ENCODE measurements around the gene PIK3CD.
"Not testable (repeated sequence)": the region's sequence is repeated elsewhere in the genome, so short reads cannot be mapped to it uniquely, and the experiment has no call there.

PIK3CD gene

DNA sequence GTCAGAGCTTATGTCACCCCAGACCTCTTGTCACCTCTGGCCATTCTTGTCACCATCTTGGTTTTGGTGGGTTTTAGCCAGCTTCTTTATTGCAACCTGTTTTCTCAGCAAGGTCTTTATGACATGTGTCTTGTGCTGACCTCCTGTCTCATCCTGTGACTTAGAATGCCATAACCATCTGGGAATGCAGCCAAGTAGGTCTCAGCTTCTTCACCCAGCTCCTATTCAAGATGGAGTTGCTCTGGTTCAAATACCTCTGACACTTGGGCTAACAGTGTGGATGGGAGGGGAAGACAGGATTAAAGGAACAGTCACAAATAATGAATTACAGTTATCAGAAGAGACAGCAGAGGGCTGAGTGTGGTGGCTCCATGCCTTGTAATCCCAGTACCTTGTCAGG lies 30.5 kb upstream of the PIK3CD start:
- no peak for DNase-seq (ENCODE audit: low read depth in 2 of 2, low spot score in 1 of 2)

GRCh38 chr1:9624081-9624480 lies 27.4 kb upstream of the PIK3CD start:
- DNase-seq (ENCODE audit: low read depth in 2 of 2, low spot score in 1 of 2) = no peak

DNA sequence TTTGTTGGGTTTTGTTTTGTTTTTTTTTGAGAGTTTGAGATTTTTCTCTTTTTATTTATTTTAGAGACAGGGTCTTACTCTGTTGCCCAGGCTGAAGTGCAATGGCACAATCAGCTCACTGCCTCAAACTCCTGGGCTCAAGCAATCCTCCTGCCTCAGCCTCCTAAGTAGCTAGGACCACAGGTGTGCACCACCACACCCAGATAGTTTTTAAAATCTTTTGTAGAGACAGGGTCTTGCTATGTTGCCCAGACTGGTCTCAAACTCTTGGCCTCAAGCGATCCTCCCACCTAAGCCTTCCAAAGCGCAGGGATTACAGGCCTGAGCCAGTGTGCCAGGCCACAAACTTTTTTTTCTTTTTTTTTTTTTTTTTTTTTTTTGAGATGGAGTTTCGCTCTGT lies 26.5 kb upstream of the PIK3CD start:
- DNase-seq (ENCODE audit: low read depth in 2 of 2, low spot score in 1 of 2) = not testable (repeated sequence)

GRCh38 chr1:9626201-9626608 lies 25.3 kb upstream of the PIK3CD start:
- no peak for DNase-seq (ENCODE audit: low read depth in 2 of 2, low spot score in 1 of 2)

GRCh38 chr1:9628541-9629444 lies 22.7 kb upstream of the PIK3CD start:
- DNase-seq (ENCODE audit: low read depth in 2 of 2, low spot score in 1 of 2) = peak in 1 of 2 donors; percentile 61

DNA sequence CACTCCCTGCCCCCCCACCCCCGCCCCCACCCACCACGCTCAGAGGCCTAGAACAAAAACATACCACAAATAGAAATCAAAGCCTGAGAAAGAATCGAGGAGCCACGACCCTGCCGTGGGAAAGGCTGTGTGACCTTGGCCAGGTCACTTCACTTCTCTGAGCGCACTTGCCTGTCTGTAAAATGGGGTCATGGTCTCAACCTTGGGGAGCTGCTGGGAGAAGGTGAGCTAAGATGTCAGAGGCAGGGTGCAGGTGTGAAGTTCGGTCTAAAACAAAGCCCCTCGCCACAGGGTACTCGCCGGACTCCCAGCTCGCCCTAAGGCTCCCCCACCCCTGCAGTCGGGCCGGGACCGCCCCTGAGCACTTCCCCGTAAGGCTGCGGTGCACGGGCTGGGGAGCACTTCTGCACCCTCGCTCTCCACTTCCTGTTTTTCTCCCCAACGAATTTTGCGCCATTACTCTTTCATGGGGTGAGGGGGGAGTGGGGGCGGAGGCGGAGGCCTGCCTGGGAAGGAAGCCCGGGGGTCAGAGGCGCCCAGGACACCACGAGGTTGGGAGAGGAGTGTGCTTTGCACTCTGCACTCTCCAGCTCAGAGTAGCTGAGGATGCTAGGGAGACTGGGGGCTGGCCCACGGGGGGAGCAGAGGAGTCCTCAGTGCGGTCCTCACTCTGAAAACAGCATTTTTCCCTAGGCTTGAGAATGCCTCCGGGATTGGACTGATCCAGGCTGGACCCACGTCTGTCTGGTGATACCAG lies 21.9 kb upstream of the PIK3CD start:
- DNase-seq (ENCODE audit: low read depth in 2 of 2, low spot score in 1 of 2) = peak in 1 of 2 donors; percentile 63

- DNase-seq (ENCODE audit: low read depth in 2 of 2, low spot score in 1 of 2) = no peak
Measured at GRCh38 chr1:9630331-9631111, 21.0 kb upstream of the PIK3CD start.

DNA sequence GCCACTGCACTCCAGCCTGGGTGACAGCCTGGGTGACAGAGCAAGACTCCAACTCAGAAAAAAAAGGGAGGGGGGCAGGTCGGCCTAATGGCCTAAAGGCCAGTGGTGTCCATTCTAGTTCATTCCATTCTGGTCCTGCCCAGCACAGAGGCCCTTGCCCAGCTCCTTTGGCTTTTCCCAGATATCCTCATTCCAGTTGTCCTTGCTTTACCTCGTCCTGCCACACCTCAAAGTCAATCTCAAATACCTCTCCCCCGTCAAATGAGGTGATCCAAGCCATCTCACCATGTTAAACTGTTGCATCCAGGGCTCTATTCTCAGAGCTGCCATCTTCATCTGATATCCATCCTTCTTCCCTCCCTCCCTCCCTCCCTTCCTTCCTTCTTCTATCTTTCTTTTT lies 19.9 kb upstream of the PIK3CD start:
- DNase-seq (ENCODE audit: low read depth in 2 of 2, low spot score in 1 of 2) = no peak

GRCh38 chr1:9633493-9633892 lies 18.0 kb upstream of the PIK3CD start:
- DNase-seq (ENCODE audit: low read depth in 2 of 2, low spot score in 1 of 2) = no peak

GRCh38 chr1:9634582-9634981 lies 16.9 kb upstream of the PIK3CD start:
- no peak for DNase-seq (ENCODE audit: low read depth in 2 of 2, low spot score in 1 of 2)

DNA sequence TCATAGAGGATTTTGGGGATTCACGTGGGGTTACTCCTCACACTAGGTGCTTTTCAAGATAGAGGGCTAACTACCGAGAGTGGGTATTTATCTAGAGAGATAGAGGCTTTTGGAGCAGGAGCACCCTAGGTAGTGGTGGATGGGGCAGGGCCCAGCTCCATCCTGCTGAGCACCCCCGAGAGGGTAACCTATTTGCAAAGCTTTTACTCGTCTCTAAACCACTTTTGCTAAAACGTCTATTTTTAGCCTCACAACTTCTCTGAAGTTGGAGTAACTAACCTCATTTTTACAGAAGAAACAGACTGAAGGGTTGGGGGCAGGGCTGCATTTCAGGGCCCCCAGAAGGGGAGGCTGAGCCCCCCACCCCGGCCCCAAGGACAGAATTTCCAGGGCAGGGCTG lies 12.3 kb upstream of the PIK3CD start:
- no peak for DNase-seq (ENCODE audit: low read depth in 2 of 2, low spot score in 1 of 2)

- no peak for DNase-seq (ENCODE audit: low read depth in 2 of 2, low spot score in 1 of 2)
Measured at GRCh38 chr1:9643351-9644256, 7.9 kb upstream of the PIK3CD start.

DNA sequence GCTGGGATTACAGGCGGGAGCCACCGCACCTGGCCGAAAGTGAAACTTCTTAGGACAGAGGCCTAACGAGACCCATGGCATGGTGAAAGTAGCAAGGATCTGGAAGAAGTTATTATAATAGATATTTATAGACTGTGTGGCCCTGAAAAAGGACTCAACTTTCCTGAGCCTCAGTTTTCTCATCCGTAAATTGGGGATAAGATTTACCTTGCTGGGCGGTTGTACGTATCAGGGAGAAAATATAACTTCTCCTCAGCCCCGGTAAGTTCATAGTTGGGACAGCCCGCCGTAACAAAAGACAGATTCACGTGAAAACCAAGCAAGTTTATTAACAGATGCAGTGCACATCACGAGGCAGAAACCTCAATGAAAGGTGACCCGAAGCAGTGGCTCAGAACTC lies 5.5 kb upstream of the PIK3CD start:
- DNase-seq (ENCODE audit: low read depth in 2 of 2, low spot score in 1 of 2) = no peak

- no peak for DNase-seq (ENCODE audit: low read depth in 2 of 2, low spot score in 1 of 2)
Measured at GRCh38 chr1:9648171-9648570, 3.4 kb upstream of the PIK3CD start.

GRCh38 chr1:9649769-9650168 lies 1.8 kb upstream of the PIK3CD start:
- DNase-seq (ENCODE audit: low read depth in 2 of 2, low spot score in 1 of 2) = no peak

DNA sequence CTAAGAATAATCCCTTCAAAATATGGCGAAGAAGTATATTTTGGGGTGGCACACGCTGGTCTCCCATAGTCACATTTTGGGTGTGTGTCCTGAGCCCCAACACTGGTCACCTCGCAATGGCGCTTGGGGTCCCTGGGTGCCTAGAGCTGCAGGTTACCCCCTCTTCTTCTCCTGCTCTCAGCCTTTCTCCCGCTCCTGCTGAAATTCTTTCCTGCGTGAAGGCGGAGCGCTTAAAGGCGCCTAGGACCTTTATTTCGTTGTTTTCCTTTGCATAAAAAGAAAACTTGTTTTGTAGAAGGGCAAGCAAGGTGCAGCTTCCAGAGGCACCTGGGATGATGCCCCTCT lies 339 bp upstream of the PIK3CD start:
- no peak for DNase-seq (ENCODE audit: low read depth in 2 of 2, low spot score in 1 of 2)

- DNase-seq (ENCODE audit: low read depth in 2 of 2, low spot score in 1 of 2) = peak in 1 of 2 donors; percentile 49
Measured at GRCh38 chr1:9652379-9653209, 1.1 kb downstream of the PIK3CD start.

DNA sequence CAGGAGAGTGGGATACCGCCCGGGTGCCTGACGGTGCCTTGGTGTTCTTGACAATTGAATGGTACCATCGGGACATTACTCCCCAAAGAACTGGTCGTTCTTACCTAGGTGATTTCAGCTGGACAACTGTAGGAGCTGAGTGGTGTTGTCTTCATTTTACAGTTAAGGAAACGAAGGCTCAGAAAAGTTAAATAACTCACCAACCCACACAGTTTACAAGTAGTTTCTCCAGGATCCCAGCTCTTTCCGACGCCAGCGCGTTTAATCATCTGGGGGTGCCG lies 1.6 kb downstream of the PIK3CD start:
- no peak for DNase-seq (ENCODE audit: low read depth in 2 of 2, low spot score in 1 of 2)

DNA sequence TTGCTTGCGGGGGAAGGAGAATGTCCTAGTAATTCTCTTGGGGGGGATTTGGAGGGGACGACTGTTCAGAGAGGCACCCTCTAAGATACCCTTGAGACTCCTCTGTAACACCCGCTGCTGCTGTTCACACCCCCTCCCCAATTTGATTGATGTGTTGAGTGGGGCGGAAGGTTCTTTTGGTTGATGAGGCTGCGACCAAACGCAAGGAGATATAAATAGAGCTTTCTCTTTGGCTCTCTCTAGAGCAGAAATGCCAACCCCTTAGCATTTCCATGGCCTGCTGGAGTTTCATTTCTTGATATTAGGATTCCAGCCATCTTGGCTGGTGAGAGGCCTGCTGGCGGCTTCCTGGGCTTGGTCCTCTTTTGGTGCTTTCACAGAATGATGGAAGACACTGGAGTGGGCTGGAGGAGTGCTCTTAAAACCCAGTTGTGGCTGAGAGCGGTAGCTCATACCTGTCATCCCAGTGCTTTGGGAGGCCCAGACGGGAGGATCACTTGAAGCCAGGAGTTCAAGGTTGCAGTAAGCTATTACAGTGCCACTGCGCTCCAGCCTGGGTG lies 2.0 kb downstream of the PIK3CD start:
- no peak for DNase-seq (ENCODE audit: low read depth in 2 of 2, low spot score in 1 of 2)

All from stimulated activated CD8-positive, alpha-beta memory T cell treated with anti-CD3 and anti-CD28 coated beads, Interleukin-4, amount 100 ng/mL, for 1 hour (primary cell).